HUES6 (cell line): ENCODE data around the gene BFSP1.

ENCODE experiments used
- H3K27ac ChIP-seq: 2 replicates; pipeline ENCODE4 v1.7.0; 2013; ENCODE audit warnings: low read depth, mild to moderate bottlenecking, low read length, inconsistent platforms
- H3K27me3 ChIP-seq: 2 replicates; pipeline ENCODE4 v1.6.1; 2013; ENCODE audit warnings: low read length; ENCODE audit not compliant: control insufficient read depth, insufficient read depth
- H3K36me3 ChIP-seq: 2 replicates; pipeline ENCODE4 v1.6.1; 2013; ENCODE audit warnings: low read length; ENCODE audit not compliant: control insufficient read depth, insufficient read depth
- H3K4me1 ChIP-seq: 2 replicates; pipeline ENCODE4 v1.6.1; 2013; ENCODE audit warnings: low read length; ENCODE audit not compliant: control insufficient read depth, insufficient read depth
- H3K4me3 ChIP-seq: 2 replicates; pipeline ENCODE4 v1.5.1; 2013; ENCODE audit warnings: low read depth, low read length
- H3K9ac ChIP-seq: one replicate; pipeline ENCODE4 v1.6.1; 2013; ENCODE audit warnings: mild to moderate bottlenecking, low read length
- H3K9me3 ChIP-seq: 2 replicates; pipeline ENCODE4 v1.6.1; 2013; ENCODE audit warnings: low read depth, low read length; ENCODE audit not compliant: control insufficient read depth, insufficient read depth

Gene BFSP1

GRCh38 chr20:17463711-17464110, 67.5 kb downstream of the BFSP1 start:
- Histone ChIP-seq H3K9ac (no peak overlapping the region), H3K27ac (no peak overlapping the region), H3K36me3 (no peaks in the 10 kb centered on the region), H3K4me3 (no peak overlapping the region), H3K9me3 (no peaks in the 10 kb centered on the region), H3K27me3 (no peaks in the 10 kb centered on the region), H3K4me1 (no peaks in the 10 kb centered on the region)

- Histone ChIP-seq H3K36me3 (no peaks in the 10 kb centered on the region), H3K9ac (no peak overlapping the region), H3K4me3 (no peak overlapping the region), H3K4me1 (no peaks in the 10 kb centered on the region), H3K9me3 (no peaks in the 10 kb centered on the region), H3K27ac (no peak overlapping the region), H3K27me3 (no peaks in the 10 kb centered on the region)
Measured at GRCh38 chr20:17461941-17462340, 69.2 kb downstream of the BFSP1 start.

- H3K4me3 ChIP-seq, result no peak overlapping the region
- no peak overlapping the region for H3K27ac ChIP-seq
- H3K9me3 ChIP-seq, result no peaks in the 10 kb centered on the region
- no peaks in the 10 kb centered on the region for H3K36me3 ChIP-seq
- no peaks in the 10 kb centered on the region for H3K27me3 ChIP-seq
- H3K4me1 ChIP-seq, result no peaks in the 10 kb centered on the region
- H3K9ac ChIP-seq, result no peak overlapping the region
Measured at GRCh38 chr20:17460119-17460518, 71.1 kb downstream of the BFSP1 start.

GRCh38 chr20:17457588-17458190, 73.5 kb downstream of the BFSP1 start:
- 0 out of 2 replicates have a peak, but pooled peaks cover 4% of the 10 kb centered on the region for H3K27me3 ChIP-seq
- no peak overlapping the region for H3K9ac ChIP-seq
- no peaks in the 10 kb centered on the region for H3K36me3 ChIP-seq
- H3K27ac ChIP-seq, result no peak overlapping the region
- H3K4me1 ChIP-seq, result no peaks in the 10 kb centered on the region
- no peak overlapping the region for H3K4me3 ChIP-seq
- no peaks in the 10 kb centered on the region for H3K9me3 ChIP-seq

- no peaks in the 10 kb centered on the region for H3K4me1 ChIP-seq
- no peak overlapping the region for H3K9ac ChIP-seq
- no peaks in the 10 kb centered on the region for H3K9me3 ChIP-seq
- no peak overlapping the region for H3K27ac ChIP-seq
- H3K36me3 ChIP-seq, result no peaks in the 10 kb centered on the region
- H3K27me3 ChIP-seq, result 0 out of 2 replicates have a peak, but pooled peaks cover 4% of the 10 kb centered on the region
- H3K4me3 ChIP-seq, result no peak overlapping the region
Measured at GRCh38 chr20:17457079-17457478, 74.1 kb downstream of the BFSP1 start.

GRCh38 chr20:17456279-17456678, 74.9 kb downstream of the BFSP1 start:
- Histone ChIP-seq H3K4me3 (no peak overlapping the region), H3K36me3 (no peaks in the 10 kb centered on the region), H3K27me3 (0 out of 2 replicates have a peak, but pooled peaks cover 4% of the 10 kb centered on the region), H3K27ac (no peak overlapping the region), H3K4me1 (no peaks in the 10 kb centered on the region), H3K9ac (no peak overlapping the region), H3K9me3 (no peaks in the 10 kb centered on the region)

GRCh38 chr20:17453592-17453991, 77.6 kb downstream of the BFSP1 start:
- 0 out of 2 replicates have a peak, but pooled peaks cover 4% of the 10 kb centered on the region for H3K27me3 ChIP-seq
- no peak overlapping the region for H3K27ac ChIP-seq
- peaks cover 7% of the 10 kb centered on the region; the same call in 1 of the 2 replicates for H3K9me3 ChIP-seq
- H3K9ac ChIP-seq, result no peak overlapping the region
- H3K36me3 ChIP-seq, result no peaks in the 10 kb centered on the region
- H3K4me3 ChIP-seq, result no peak overlapping the region
- no peaks in the 10 kb centered on the region for H3K4me1 ChIP-seq

GRCh38 chr20:17452441-17452840, 78.7 kb downstream of the BFSP1 start:
- H3K27me3 ChIP-seq, result 0 out of 2 replicates have a peak, but pooled peaks cover 4% of the 10 kb centered on the region
- H3K36me3 ChIP-seq, result no peaks in the 10 kb centered on the region
- H3K9me3 ChIP-seq, result peaks cover 7% of the 10 kb centered on the region; the same call in 1 of the 2 replicates
- no peaks in the 10 kb centered on the region for H3K4me1 ChIP-seq
- no peak overlapping the region for H3K4me3 ChIP-seq
- no peak overlapping the region for H3K27ac ChIP-seq
- no peak overlapping the region for H3K9ac ChIP-seq

- no peaks in the 10 kb centered on the region for H3K4me1 ChIP-seq
- no peaks in the 10 kb centered on the region for H3K36me3 ChIP-seq
- H3K9ac ChIP-seq, result no peak overlapping the region
- H3K9me3 ChIP-seq, result peaks cover 7% of the 10 kb centered on the region; the same call in 1 of the 2 replicates
- no peak overlapping the region for H3K27ac ChIP-seq
- no peak overlapping the region for H3K4me3 ChIP-seq
- peaks cover 10% of the 10 kb centered on the region; the same call in 1 of the 2 replicates for H3K27me3 ChIP-seq
Measured at GRCh38 chr20:17449031-17449430, 82.1 kb downstream of the BFSP1 start.

- Histone ChIP-seq H3K4me3 (no peak overlapping the region), H3K9ac (no peak overlapping the region), H3K27ac (no peak overlapping the region), H3K4me1 (no peaks in the 10 kb centered on the region), H3K9me3 (peaks cover 7% of the 10 kb centered on the region; the same call in 1 of the 2 replicates), H3K27me3 (peaks cover 7% of the 10 kb centered on the region; the same call in 1 of the 2 replicates), H3K36me3 (no peaks in the 10 kb centered on the region)
Measured at GRCh38 chr20:17448071-17448470, 83.1 kb downstream of the BFSP1 start.

GRCh38 chr20:17446171-17446570, 85.0 kb downstream of the BFSP1 start:
- no peak overlapping the region for H3K4me3 ChIP-seq
- no peaks in the 10 kb centered on the region for H3K4me1 ChIP-seq
- peaks cover 7% of the 10 kb centered on the region; the same call in 1 of the 2 replicates for H3K27me3 ChIP-seq
- no peak overlapping the region for H3K9ac ChIP-seq
- no peaks in the 10 kb centered on the region for H3K36me3 ChIP-seq
- no peak overlapping the region for H3K27ac ChIP-seq
- H3K9me3 ChIP-seq, result peaks cover 7% of the 10 kb centered on the region; the same call in 1 of the 2 replicates
